H1 (cell line): ENCODE results near the gene PRKAA1. TPM values are rescaled to one million over a fixed set of nuclear protein-coding genes. Genes with fewer than 3 reads are reported as not detected.
"Not testable (repeated sequence)": the region's sequence is repeated elsewhere in the genome, so short reads cannot be mapped to it uniquely, and the experiment has no call there.

Source experiments
- CTCF ChIA-PET: fragments of 300-600 bp; sonication (Branson Sonifier 250); formaldehyde crosslinking; loops from one replicate; lab custom pipeline; 2021; ENCODE audit not compliant: partially characterized antibody; lab: Charles Lee
- POLR2A ChIA-PET: fragments of 300-600 bp; sonication (Branson Sonifier 250); formaldehyde crosslinking; loops from one replicate; lab custom pipeline; 2021; ENCODE audit warnings: inconsistent platforms; ENCODE audit not compliant: partially characterized antibody; lab: Charles Lee
- DNase-seq, 2 experiments: peaks; one replicate each; pipeline versions ENCODE4 v3.0.0 to v3.0.0-alpha.2; 2010 to 2022; ENCODE audit warnings: low spot score in 2 of 2, low read depth in 1 of 2, mixed read lengths in 1 of 2
- FAIRE-seq: peaks from 2 replicates; lab custom pipeline; 2011; peaks lifted over from hg19 to GRCh38; lab: Jason Lieb, UNC
- H2AFZ ChIP-seq: 2 replicates; pipeline ENCODE4 v1.8.1; 2012; ENCODE audit warnings: low read length, inconsistent platforms
- H2AK5ac ChIP-seq: 2 replicates; pipeline ENCODE4 v1.6.1; 2013; ENCODE audit warnings: low read depth, low read length
- H2BK120ac ChIP-seq: replicated peaks from 2 replicates; pipeline ENCODE3; 2013; ENCODE audit warnings: low read depth, low read length, inconsistent platforms
- H2BK12ac ChIP-seq: 2 replicates; pipeline ENCODE4 v1.6.1; 2013; ENCODE audit warnings: low read depth, low read length
- H2BK15ac ChIP-seq: 2 replicates; pipeline ENCODE4 v1.6.1; 2013; ENCODE audit warnings: low read length
- H2BK20ac ChIP-seq: 2 replicates; pipeline ENCODE4 v1.6.1; 2013; ENCODE audit warnings: low read length
- H2BK5ac ChIP-seq: 2 replicates; pipeline ENCODE4 v1.6.1; 2013; ENCODE audit warnings: low read depth, low read length
- H3K14ac ChIP-seq: 2 replicates; pipeline ENCODE4 v1.6.1; 2013; ENCODE audit warnings: inconsistent platforms; ENCODE audit not compliant: insufficient read length
- H3K18ac ChIP-seq: 2 replicates; pipeline ENCODE4 v1.6.1; 2013; ENCODE audit warnings: low read length; ENCODE audit errors: extremely low read depth
- H3K23ac ChIP-seq: 2 replicates; pipeline ENCODE4 v1.6.1; 2013; ENCODE audit warnings: inconsistent platforms; ENCODE audit not compliant: insufficient read length
- H3K23me2 ChIP-seq: 2 replicates; pipeline ENCODE4 v1.6.1; 2013; ENCODE audit warnings: low read depth, low read length
- H3K27ac ChIP-seq: 2 replicates; pipeline ENCODE4 v1.6.1; 2011; ENCODE audit warnings: low read depth, low read length, inconsistent platforms
- H3K27me3 ChIP-seq, 4 experiments: replicated peaks in 1 of 4; 1 replicate in 1 of 4; 2 replicates in 3 of 4; pipeline versions ENCODE4 v1.6.1 to v1.8.1; 2011 to 2013; ENCODE audit warnings: low read length in 3 of 4, mild to moderate bottlenecking in 3 of 4, inconsistent platforms in 2 of 4, mixed read lengths in 2 of 4, moderate library complexity in 1 of 4; ENCODE audit not compliant: control insufficient read depth in 3 of 4, insufficient read depth in 3 of 4; ENCODE audit errors: extremely low read depth in 1 of 4
- H3K36me3 ChIP-seq, 4 experiments: 2 replicates each; pipeline versions ENCODE4 v1.6.1 to v1.8.1; 2011 to 2013; ENCODE audit warnings: mild to moderate bottlenecking in 4 of 4, low read length in 3 of 4, moderate library complexity in 2 of 4, control low read depth in 1 of 4, inconsistent platforms in 1 of 4; ENCODE audit not compliant: insufficient read depth in 4 of 4, control insufficient read depth in 2 of 4
- H3K4ac ChIP-seq: replicated peaks from 2 replicates; pipeline ENCODE3; 2013; ENCODE audit warnings: low read length, low read depth, mixed read lengths, inconsistent platforms; ENCODE audit not compliant: insufficient read length
- H3K4me1 ChIP-seq, 4 experiments: replicated peaks in 1 of 4; 1 replicate in 1 of 4; 2 replicates in 3 of 4; pipeline versions ENCODE4 v1.6.1 to v1.8.1; 2011 to 2013; ENCODE audit warnings: low read length in 3 of 4, inconsistent platforms in 2 of 4, mixed read lengths in 1 of 4; ENCODE audit not compliant: insufficient read depth in 4 of 4, control insufficient read depth in 3 of 4
- H3K4me2 ChIP-seq, 2 experiments: 2 replicates each; pipeline versions ENCODE4 v1.6.1 to v1.8.1; 2011 to 2013; ENCODE audit warnings: low read depth in 2 of 2, low read length in 2 of 2, control low read depth in 1 of 2, inconsistent platforms in 1 of 2, mild to moderate bottlenecking in 1 of 2; ENCODE audit not compliant: insufficient read depth in 1 of 2
- H3K4me3 ChIP-seq, 4 experiments: fragments of 200-600, 300-600 bp in 1 of 4; sonication (generic), shearing (Covaris generic), sonication (Bioruptor Twin) in 1 of 4; 2 replicates each; pipeline versions ENCODE4 v1.5.1 to v1.8.1; 2011 to 2016; ENCODE audit warnings: low read length in 4 of 4, low read depth in 3 of 4, control low read depth in 2 of 4, inconsistent platforms in 2 of 4, mild to moderate bottlenecking in 2 of 4, mixed read lengths in 1 of 4, moderate library complexity in 1 of 4; ENCODE audit not compliant: insufficient read depth in 2 of 4; ENCODE audit errors: extremely low read depth in 1 of 4
- H3K56ac ChIP-seq: replicated peaks from 2 replicates; pipeline ENCODE3; 2013; ENCODE audit warnings: low read depth, mild to moderate bottlenecking, mixed read lengths, low read length, inconsistent platforms; ENCODE audit not compliant: insufficient read length
- H3K79me1 ChIP-seq: 2 replicates; pipeline ENCODE4 v1.6.1; 2013; ENCODE audit warnings: low read depth, low read length, control low read depth
- H3K79me2 ChIP-seq, 2 experiments: 2 replicates each; pipeline versions ENCODE4 v1.6.1 to v1.8.1; 2012 to 2013; ENCODE audit warnings: low read length in 2 of 2, mild to moderate bottlenecking in 2 of 2, inconsistent platforms in 1 of 2; ENCODE audit not compliant: insufficient read depth in 2 of 2, control insufficient read depth in 1 of 2
- H3K9ac ChIP-seq, 4 experiments: replicated peaks in 1 of 4; 1 replicate in 1 of 4; 2 replicates in 3 of 4; pipeline versions ENCODE4 v1.6.1 to v1.8.1; 2011 to 2013; ENCODE audit warnings: low read depth in 3 of 4, low read length in 3 of 4, control low read depth in 2 of 4, mild to moderate bottlenecking in 2 of 4, moderate library complexity in 2 of 4, inconsistent platforms in 1 of 4; ENCODE audit errors: extremely low read depth in 1 of 4
- H3K9me3 ChIP-seq, 2 experiments: 2 replicates each; pipeline versions ENCODE4 v1.6.1 to v1.8.1; 2012 to 2013; ENCODE audit warnings: mild to moderate bottlenecking in 2 of 2, moderate library complexity in 2 of 2, control low read depth in 1 of 2, inconsistent platforms in 1 of 2, low read depth in 1 of 2, low read length in 1 of 2, mixed read lengths in 1 of 2; ENCODE audit not compliant: insufficient read depth in 2 of 2
- H4K20me1 ChIP-seq, 2 experiments: replicated peaks in 1 of 2; 2 replicates each; pipeline versions ENCODE3 to v1.8.1; 2011 to 2013; ENCODE audit warnings: inconsistent platforms in 2 of 2, low read length in 2 of 2, mild to moderate bottlenecking in 1 of 2; ENCODE audit not compliant: insufficient read depth in 2 of 2, control insufficient read depth in 1 of 2
- H4K5ac ChIP-seq: 2 replicates; pipeline ENCODE4 v1.6.1; 2013; ENCODE audit warnings: low read length, low read depth, mixed read lengths, inconsistent platforms; ENCODE audit not compliant: insufficient read length
- H4K8ac ChIP-seq: 2 replicates; pipeline ENCODE4 v1.8.0; 2013; ENCODE audit warnings: mild to moderate bottlenecking, moderate library complexity, low read length, inconsistent platforms; ENCODE audit not compliant: insufficient read depth; ENCODE audit errors: extremely low read depth
- H4K91ac ChIP-seq: replicated peaks from 2 replicates; pipeline ENCODE3; 2013; ENCODE audit warnings: low read length, mixed read lengths, inconsistent platforms; ENCODE audit not compliant: insufficient read length
- ATF2 ChIP-seq: IDR thresholded peaks from 2 replicates; pipeline ENCODE4 v1.6.1; 2012; ENCODE audit warnings: low read length, inconsistent platforms
- POLR2A ChIP-seq, 2 experiments: IDR thresholded peaks; 1 replicate in 1 of 2; 2 replicates in 1 of 2; pipeline ENCODE4 v1.6.1; 2011; ENCODE audit warnings: low read depth in 2 of 2, low read length in 2 of 2, mild to moderate bottlenecking in 2 of 2; ENCODE audit errors: control extremely low read depth in 1 of 2
- POLR2AphosphoS5 ChIP-seq: IDR thresholded peaks from 2 replicates; pipeline ENCODE4 v1.6.1; 2011; ENCODE audit warnings: low read depth, low read length
- WGBS, 2 experiments: shearing (Covaris generic) in 1 of 2; methylation state at CpG; one replicate each; pipeline versions ENCODE4 v1.1.6 to v1.1.7; 2013 to 2015; ENCODE audit warnings: low lambda C conversion rate in 2 of 2, mixed read lengths in 2 of 2, inconsistent platforms in 1 of 2, low coverage in 1 of 2, missing lambda C conversion rate in 1 of 2; ENCODE audit not compliant: insufficient replicate concordance in 2 of 2, insufficient coverage in 1 of 2, insufficient read length in 1 of 2; ENCODE audit errors: extremely low coverage in 1 of 2, missing lambda C conversion rate in 1 of 2; 5-methylcytosine and 5-hydroxymethylcytosine counted together
- polyA plus RNA-seq, 7 experiments: library from polyadenylated mRNA; depleted of rRNA in 3 of 7; stranded (reverse) in 5 of 7; unstranded in 2 of 7; fragments of >200 nt in 5 of 7; fragments of 200-250 nt in 2 of 7; gene quantifications; 1 replicate in 5 of 7; 2 replicates in 1 of 7; 4 replicates in 1 of 7; pipeline versions ENCODE4 v1.2.1 to v1.2.3, GENCODE V29; 2011 to 2013; ENCODE audit warnings: missing spikeins in 2 of 7, mixed read lengths in 2 of 7
- total RNA-seq: library from RNA; stranded (reverse); fragmentation: NEBNext Ultra II Directional; extraction: Animal tissue kit (Norgen Biotek cat#: 25700); gene quantifications from 2 replicates; pipeline ENCODE4 v1.2.1, GENCODE V29; 2021

The PRKAA1 gene
- total and polyA plus RNA-seq, 2 of the 8 experiments (the other 6 are each of a cell fraction or from before 2014, with no cell fraction given): 10.4 to 33.1 TPM

GRCh38 chr5:40825461-40826043 is 27.4 kb upstream of the PRKAA1 start:
- not testable (repeated sequence) for H3K4me1 ChIP-seq, H2BK15ac ChIP-seq, H4K91ac ChIP-seq, H2AFZ ChIP-seq, H3K27me3 ChIP-seq, H3K4ac ChIP-seq, H3K9me3 ChIP-seq, H3K56ac ChIP-seq, H3K23me2 ChIP-seq, H3K79me1 ChIP-seq, H3K79me2 ChIP-seq, H2BK5ac ChIP-seq, H3K27ac ChIP-seq, FAIRE-seq, H3K4me3 ChIP-seq, H3K18ac ChIP-seq, H2BK20ac ChIP-seq, H2BK12ac ChIP-seq, H2BK120ac ChIP-seq, DNase-seq, H4K5ac ChIP-seq, H3K23ac ChIP-seq, H4K8ac ChIP-seq, H2AK5ac ChIP-seq, H3K4me2 ChIP-seq, H3K14ac ChIP-seq
- H3K36me3 ChIP-seq: peaks cover 20 to 48% (median 40%) of the 10 kb centered on the region in 4 experiments
- POLR2A ChIA-PET: interaction anchor here (0.6 to 16.9 kb wide), 12 partner anchors 7 to 979 kb away, joined by 3 to 372 read pairs (median 4); partner anchors contain the start of genes CARD6 and RPL37
- CTCF ChIA-PET: interaction anchor here (0.9 to 1.5 kb wide), 5 partner anchors 9 to 53 kb away, joined by 3 to 4 read pairs (median 3); no protein-coding TSS in a partner anchor
- H3K9ac ChIP-seq: peak overlapping the region in 1 of 4 experiments; percentile 34; a peak in 1 of 7 replicates
- WGBS, 2 experiments: 91% methylated on average over 10 of the region's 11 CpGs; no CpG with 5 or more reads in 1 of the 2 experiments
- TF ChIP-seq POLR2AphosphoS5 (peak; percentile 97), POLR2A (IDR thresholded peaks at IDR 0.05; ENCODE audit: control extremely low read depth in 1 of 2, low read depth in 2 of 2, low read length in 2 of 2) (peak; percentile 53 to 58; a peak in 2 of 3 replicates), ATF2 (0 out of 2 replicates have a peak, but pooled peaks have one; percentile 51)
- H4K20me1 ChIP-seq: peaks cover 2 to 11% of the 10 kb centered on the region in 2 experiments
